Mesenchymal stem cell (in vitro differentiated cells and primary cell): ENCODE measurements around the gene GNG2.

Experiments
- DNase-seq: peaks from one replicate; pipeline ENCODE4 v3.0.0-alpha.2; 2013
- H2AFZ ChIP-seq: one replicate; pipeline ENCODE4 v1.6.1; 2013; ENCODE audit warnings: low read depth, mild to moderate bottlenecking, control low read depth, inconsistent platforms, low read length, moderate library complexity
- H2AK5ac ChIP-seq: 2 replicates; pipeline ENCODE4 v1.6.1; 2013; ENCODE audit warnings: low read length, moderate library complexity, mild to moderate bottlenecking, inconsistent platforms; ENCODE audit not compliant: severe bottlenecking
- H2BK120ac ChIP-seq: one replicate; pipeline ENCODE4 v1.6.1; 2013; ENCODE audit warnings: low read depth, mild to moderate bottlenecking, inconsistent platforms, low read length, moderate library complexity
- H2BK12ac ChIP-seq, 2 experiments: one replicate each; pipeline ENCODE4 v1.6.1; 2013; ENCODE audit warnings: inconsistent platforms in 2 of 2, low read length in 2 of 2, mild to moderate bottlenecking in 2 of 2, moderate library complexity in 2 of 2, control low read depth in 1 of 2
- H2BK15ac ChIP-seq: one replicate; pipeline ENCODE4 v1.6.1; 2013; ENCODE audit warnings: mild to moderate bottlenecking, low read depth, inconsistent platforms; ENCODE audit not compliant: poor library complexity, severe bottlenecking
- H2BK5ac ChIP-seq: 2 replicates; pipeline ENCODE4 v1.6.1; 2013; ENCODE audit warnings: low read depth, mild to moderate bottlenecking, low read length, control low read depth, inconsistent platforms; ENCODE audit not compliant: poor library complexity, severe bottlenecking
- H3K14ac ChIP-seq, 2 experiments: one replicate each; pipeline ENCODE4 v1.6.1; 2013; ENCODE audit warnings: inconsistent platforms in 2 of 2, low read length in 2 of 2, control low read depth in 1 of 2, mild to moderate bottlenecking in 1 of 2, moderate library complexity in 1 of 2
- H3K18ac ChIP-seq, 2 experiments: one replicate each; pipeline ENCODE4 v1.6.1; 2013; ENCODE audit warnings: inconsistent platforms in 2 of 2, low read length in 2 of 2, control low read depth in 1 of 2, low read depth in 1 of 2, mild to moderate bottlenecking in 1 of 2
- H3K23ac ChIP-seq, 2 experiments: one replicate each; pipeline ENCODE4 v1.6.1; 2013; ENCODE audit warnings: inconsistent platforms in 2 of 2, low read length in 2 of 2, mild to moderate bottlenecking in 2 of 2, moderate library complexity in 2 of 2, control low read depth in 1 of 2
- H3K27ac ChIP-seq: 2 replicates; pipeline ENCODE4 v1.5.1; 2013; ENCODE audit warnings: mild to moderate bottlenecking, moderate library complexity, low read length, control low read depth, inconsistent platforms; ENCODE audit not compliant: poor library complexity, severe bottlenecking
- H3K27me3 ChIP-seq, 2 experiments: 2 replicates each; pipeline versions ENCODE4 v1.6.1 to v1.7.0; 2013; ENCODE audit warnings: low read length in 2 of 2, mild to moderate bottlenecking in 2 of 2, moderate library complexity in 2 of 2, control low read depth in 1 of 2, inconsistent platforms in 1 of 2; ENCODE audit not compliant: control insufficient read depth in 1 of 2, insufficient read depth in 1 of 2
- H3K36me3 ChIP-seq, 2 experiments: 2 replicates each; pipeline versions ENCODE4 v1.6.1 to v1.7.0; 2013; ENCODE audit warnings: low read length in 2 of 2, control low read depth in 1 of 2, inconsistent platforms in 1 of 2, low read depth in 1 of 2, mild to moderate bottlenecking in 1 of 2; ENCODE audit not compliant: insufficient read depth in 2 of 2, control insufficient read depth in 1 of 2
- H3K4ac ChIP-seq, 2 experiments: one replicate each; pipeline ENCODE4 v1.6.1; 2013; ENCODE audit warnings: inconsistent platforms in 2 of 2, low read length in 2 of 2, mild to moderate bottlenecking in 2 of 2, moderate library complexity in 2 of 2, control low read depth in 1 of 2, low read depth in 1 of 2
- H3K4me1 ChIP-seq: 2 replicates; pipeline ENCODE4 v1.6.1; 2013; ENCODE audit warnings: low read depth, low read length, control low read depth; ENCODE audit not compliant: control insufficient read depth, insufficient read depth
- H3K4me2 ChIP-seq: 2 replicates; pipeline ENCODE4 v1.6.1; 2013; ENCODE audit warnings: low read length, mild to moderate bottlenecking, inconsistent platforms; ENCODE audit not compliant: poor library complexity, severe bottlenecking
- H3K4me3 ChIP-seq, 2 experiments: 2 replicates each; pipeline versions ENCODE4 v1.5.1 to v1.7.0; 2013; ENCODE audit warnings: low read length in 2 of 2, mild to moderate bottlenecking in 2 of 2, control low read depth in 1 of 2, low read depth in 1 of 2; ENCODE audit not compliant: insufficient read depth in 1 of 2
- H3K79me1 ChIP-seq: replicated peaks from 2 replicates; pipeline ENCODE4 v1.6.1; 2013; ENCODE audit warnings: mild to moderate bottlenecking, control low read depth, low read length, inconsistent platforms; ENCODE audit not compliant: poor library complexity, severe bottlenecking
- H3K9ac ChIP-seq: 2 replicates; pipeline ENCODE4 v1.7.0; 2013; ENCODE audit warnings: mild to moderate bottlenecking, low read length, moderate library complexity
- H3K9me3 ChIP-seq: 2 replicates; pipeline ENCODE4 v1.7.0; 2013; ENCODE audit warnings: mild to moderate bottlenecking, low read length; ENCODE audit not compliant: control insufficient read depth
- H4K8ac ChIP-seq: one replicate; pipeline ENCODE4 v1.6.1; 2013; ENCODE audit warnings: inconsistent platforms, mild to moderate bottlenecking, low read length, moderate library complexity
- H4K91ac ChIP-seq: one replicate; pipeline ENCODE4 v1.6.1; 2013; ENCODE audit warnings: mild to moderate bottlenecking, low read length, inconsistent platforms
- WGBS: methylation state at CpG from one replicate; pipeline ENCODE4 v1.1.7; 2013; ENCODE audit warnings: mixed read lengths; 5-methylcytosine and 5-hydroxymethylcytosine counted together

GNG2 gene

GRCh38 chr14:51871846-51872245 is 11.4 kb downstream of the GNG2 start:
- Histone ChIP-seq H3K27me3 (no peaks in the 10 kb centered on the region), H4K8ac (no peak overlapping the region), H2BK15ac (no peak overlapping the region), H3K4me3 (no peak overlapping the region), H3K23ac (no peak overlapping the region), H3K9me3 (no peaks in the 10 kb centered on the region), H3K18ac (no peak overlapping the region), H3K27ac (no peak overlapping the region), H2BK12ac (no peak overlapping the region), H2BK120ac (no peak overlapping the region), H2BK5ac (no peak overlapping the region), H3K4me2 (no peak overlapping the region), H3K79me1 (no peaks in the 10 kb centered on the region), H3K9ac (no peak overlapping the region), H3K36me3 (no peaks in the 10 kb centered on the region), H3K14ac (no peak overlapping the region), H2AK5ac (no peak overlapping the region), H2AFZ (no peak overlapping the region), H3K4ac (no peak overlapping the region), H3K4me1 (peaks cover 2% of the 10 kb centered on the region), H4K91ac (no peak overlapping the region)
- WGBS = 50% methylated on average over 1 of the region's 2 CpGs
- no peak for DNase-seq

- 67% methylated on average over 1 of the region's 3 CpGs for WGBS
Observed at GRCh38 chr14:51872396-51872795, 12.0 kb downstream of the GNG2 start.

GRCh38 chr14:51873221-51873893 is 12.9 kb downstream of the GNG2 start:
- peak overlapping the region; percentile 82 for H3K9ac ChIP-seq
- no peak overlapping the region for H2AFZ ChIP-seq
- peak overlapping the region; percentile 10 for H3K27ac ChIP-seq
- H2BK120ac ChIP-seq = no peak overlapping the region
- H4K8ac ChIP-seq = no peak overlapping the region
- H2BK15ac ChIP-seq = no peak overlapping the region
- peak overlapping the region in 1 of 2 experiments; percentile 26 for H2BK12ac ChIP-seq
- H3K4me3 ChIP-seq = peak overlapping the region in 1 of 2 experiments; percentile 13
- no peak overlapping the region for H3K14ac ChIP-seq
- peaks cover 2% of the 10 kb centered on the region for H3K4me1 ChIP-seq
- 23% methylated on average over 2 of the region's 2 CpGs for WGBS
- peak; percentile 97 for DNase-seq
- H4K91ac ChIP-seq = no peak overlapping the region
- H3K79me1 ChIP-seq = no peaks in the 10 kb centered on the region
- no peak overlapping the region for H2AK5ac ChIP-seq
- no peak overlapping the region for H3K4me2 ChIP-seq
- no peak overlapping the region for H2BK5ac ChIP-seq
- H3K4ac ChIP-seq = no peak overlapping the region
- H3K18ac ChIP-seq = no peak overlapping the region
- no peaks in the 10 kb centered on the region for H3K36me3 ChIP-seq
- H3K23ac ChIP-seq = no peak overlapping the region
- no peaks in the 10 kb centered on the region for H3K9me3 ChIP-seq
- no peaks in the 10 kb centered on the region for H3K27me3 ChIP-seq

More at GRCh38 chr14:51872396-51872795, 12.0 kb downstream of the GNG2 start:
- no peak overlapping the region for H3K4me2 ChIP-seq
- no peak overlapping the region for H3K4ac ChIP-seq
- H2BK120ac ChIP-seq = no peak overlapping the region
- H3K14ac ChIP-seq = no peak overlapping the region
- H2BK5ac ChIP-seq = no peak overlapping the region
- no peak overlapping the region for H4K8ac ChIP-seq
- H2BK15ac ChIP-seq = no peak overlapping the region
- no peak overlapping the region for H2AFZ ChIP-seq
- H3K36me3 ChIP-seq = no peaks in the 10 kb centered on the region
- DNase-seq = peak; percentile 44
- H3K18ac ChIP-seq = no peak overlapping the region
- H3K27ac ChIP-seq = no peak overlapping the region
- peak overlapping the region; percentile 82 for H3K9ac ChIP-seq
- no peaks in the 10 kb centered on the region for H3K79me1 ChIP-seq
- peaks cover 2% of the 10 kb centered on the region for H3K4me1 ChIP-seq
- no peaks in the 10 kb centered on the region for H3K9me3 ChIP-seq
- H2BK12ac ChIP-seq = no peak overlapping the region
- H2AK5ac ChIP-seq = no peak overlapping the region
- no peak overlapping the region for H3K23ac ChIP-seq
- no peak overlapping the region for H3K4me3 ChIP-seq
- H4K91ac ChIP-seq = no peak overlapping the region
- H3K27me3 ChIP-seq = no peaks in the 10 kb centered on the region

- H3K4me3 ChIP-seq = no peak overlapping the region
- no peak overlapping the region for H2AK5ac ChIP-seq
- no peak overlapping the region for H4K91ac ChIP-seq
- no peaks in the 10 kb centered on the region for H3K9me3 ChIP-seq
- no peak overlapping the region for H2BK120ac ChIP-seq
- no peaks in the 10 kb centered on the region for H3K79me1 ChIP-seq
- no peak overlapping the region for H3K4ac ChIP-seq
- WGBS = 58% methylated on average over 1 of the region's 1 CpG
- H3K36me3 ChIP-seq = no peaks in the 10 kb centered on the region
- no peak overlapping the region for H3K4me2 ChIP-seq
- H2BK12ac ChIP-seq = no peak overlapping the region
- H3K27me3 ChIP-seq = no peaks in the 10 kb centered on the region
- no peak overlapping the region for H3K9ac ChIP-seq
- no peaks in the 10 kb centered on the region for H3K4me1 ChIP-seq
- H2BK5ac ChIP-seq = no peak overlapping the region
- no peak overlapping the region for H3K27ac ChIP-seq
- peak overlapping the region in 1 of 2 experiments; percentile 55 for H3K14ac ChIP-seq
- H4K8ac ChIP-seq = no peak overlapping the region
- H3K18ac ChIP-seq = no peak overlapping the region
- H3K23ac ChIP-seq = no peak overlapping the region
- no peak overlapping the region for H2BK15ac ChIP-seq
- no peak for DNase-seq
- no peak overlapping the region for H2AFZ ChIP-seq
Observed at GRCh38 chr14:51877810-51878209, 17.4 kb downstream of the GNG2 start.
